SU-DHL-6 (cell line): ENCODE measurements around the gene CDKAL1.

ENCODE experiments used
- CTCF ChIP-seq: fragments of 200-600 bp; sonication (generic); IDR thresholded peaks from one replicate; pipeline ENCODE4 v1.5.1; 2017; ENCODE audit warnings: antibody characterized with exemption, mild to moderate bottlenecking, low read length, moderate library complexity; ENCODE audit not compliant: insufficient read depth, poor library complexity, severe bottlenecking
- EZH2phosphoT487 ChIP-seq: fragments of 200-600 bp; sonication (generic), shearing (Covaris generic); conservative IDR thresholded peaks from 2 replicates; pipeline ENCODE4 v1.6.1; 2018; ENCODE audit warnings: mild to moderate bottlenecking, antibody characterized with exemption, low read length, moderate library complexity, mixed read lengths

GRCh38 chr6:20965915-20966314 is 431.7 kb downstream of the CDKAL1 start:
- TF ChIP-seq CTCF: no peak
- no peak for TF ChIP-seq EZH2phosphoT487
